Glomerular visceral epithelial cell (primary cell): ENCODE measurements around the gene PRDX5.
"Not testable (repeated sequence)": the region's sequence is repeated elsewhere in the genome, so short reads cannot be mapped to it uniquely, and the experiment has no call there.

Experiments
- DNase-seq: peaks from one replicate; pipeline ENCODE4 v3.0.0-alpha.2; 2016; ENCODE audit errors: extremely low spot score

The PRDX5 gene

DNA sequence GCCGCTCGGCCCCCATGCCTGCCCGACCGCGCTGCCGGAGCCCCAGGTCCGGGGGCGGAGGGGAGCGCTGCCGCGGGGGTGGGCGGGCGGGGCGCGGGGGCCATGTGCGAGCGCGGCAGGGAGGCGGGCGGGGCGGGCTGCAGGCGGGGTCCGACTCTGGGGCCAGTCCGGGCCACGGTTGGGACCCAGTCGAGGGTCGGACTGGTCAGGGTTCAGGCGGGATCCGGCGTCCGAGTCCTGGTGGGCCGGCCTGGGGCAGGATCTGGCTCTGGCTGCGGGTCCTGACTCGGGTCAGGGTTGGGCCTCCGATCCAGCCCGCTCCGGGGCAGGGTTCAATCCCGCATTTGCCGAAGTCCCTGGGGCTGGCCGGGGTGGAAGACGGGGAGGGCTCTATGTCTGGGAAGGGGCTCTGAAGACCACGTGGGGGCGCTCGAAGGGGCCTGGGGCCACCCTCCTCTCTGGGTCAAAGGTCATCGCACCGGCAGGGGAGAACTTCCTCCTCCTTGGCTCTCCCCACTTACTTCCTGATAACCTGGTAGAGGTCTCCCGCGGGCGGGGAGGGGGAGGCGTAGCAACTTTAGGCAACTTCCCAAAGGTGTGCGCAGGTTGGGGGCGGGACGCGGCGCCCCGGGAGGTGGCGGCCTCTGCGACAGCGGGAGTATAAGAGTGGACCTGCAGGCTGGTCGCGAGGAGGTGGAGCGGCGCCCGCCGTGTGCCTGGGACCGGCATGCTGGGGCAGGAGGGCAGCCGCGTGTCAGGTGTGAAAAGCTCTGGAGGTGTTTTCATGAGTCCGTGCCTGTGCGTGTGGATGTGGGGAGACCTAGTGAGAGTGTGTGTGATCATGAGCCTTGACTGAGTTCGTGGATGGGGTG is 12.0 kb upstream of the PRDX5 start:
- DNase-seq, result peak; percentile 45

DNA sequence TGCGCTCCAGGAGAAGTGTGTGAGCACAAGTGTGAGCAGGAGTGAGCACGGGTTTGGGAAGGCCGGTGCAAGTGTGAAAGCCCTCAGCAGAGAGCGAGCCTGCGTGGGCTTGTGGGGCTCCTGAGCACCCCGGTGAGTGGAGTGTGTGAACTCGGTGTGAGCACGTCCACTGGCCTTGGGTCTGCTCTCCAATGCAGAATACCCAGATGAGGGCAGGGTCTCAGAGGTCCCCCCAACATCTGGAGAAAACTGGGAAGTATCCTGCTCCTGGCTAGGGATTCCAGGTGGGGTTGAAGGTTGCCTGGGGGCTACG is 11.4 kb upstream of the PRDX5 start:
- DNase-seq, result no peak

DNA sequence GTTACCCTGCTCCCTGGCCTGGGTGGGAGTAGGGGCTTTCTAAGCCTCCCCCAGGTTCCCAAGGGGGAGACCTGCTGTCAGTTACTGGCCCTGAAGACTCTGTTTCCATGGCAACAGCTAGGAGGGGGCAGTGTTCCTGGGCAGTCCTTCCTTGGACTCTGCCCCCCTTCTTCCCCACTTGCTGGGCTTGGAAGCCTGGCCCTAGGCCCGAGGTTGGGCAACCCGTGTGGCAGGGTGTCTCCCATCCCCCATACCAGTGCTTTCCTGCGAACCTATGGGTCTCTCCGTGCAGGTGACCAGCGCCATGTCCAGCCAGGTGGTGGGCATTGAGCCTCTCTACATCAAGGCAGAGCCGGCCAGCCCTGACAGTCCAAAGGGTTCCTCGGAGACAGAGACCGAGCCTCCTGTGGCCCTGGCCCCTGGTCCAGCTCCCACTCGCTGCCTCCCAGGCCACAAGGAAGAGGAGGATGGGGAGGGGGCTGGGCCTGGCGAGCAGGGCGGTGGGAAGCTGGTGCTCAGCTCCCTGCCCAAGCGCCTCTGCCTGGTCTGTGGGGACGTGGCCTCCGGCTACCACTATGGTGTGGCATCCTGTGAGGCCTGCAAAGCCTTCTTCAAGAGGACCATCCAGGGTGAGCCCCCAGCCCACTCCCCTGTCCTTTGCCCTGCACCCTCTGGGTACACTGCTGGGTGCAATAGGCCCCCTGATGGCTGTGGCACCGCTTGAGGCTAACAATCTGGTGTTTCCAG is 10.9 kb upstream of the PRDX5 start:
- peak; percentile 35 for DNase-seq

DNA sequence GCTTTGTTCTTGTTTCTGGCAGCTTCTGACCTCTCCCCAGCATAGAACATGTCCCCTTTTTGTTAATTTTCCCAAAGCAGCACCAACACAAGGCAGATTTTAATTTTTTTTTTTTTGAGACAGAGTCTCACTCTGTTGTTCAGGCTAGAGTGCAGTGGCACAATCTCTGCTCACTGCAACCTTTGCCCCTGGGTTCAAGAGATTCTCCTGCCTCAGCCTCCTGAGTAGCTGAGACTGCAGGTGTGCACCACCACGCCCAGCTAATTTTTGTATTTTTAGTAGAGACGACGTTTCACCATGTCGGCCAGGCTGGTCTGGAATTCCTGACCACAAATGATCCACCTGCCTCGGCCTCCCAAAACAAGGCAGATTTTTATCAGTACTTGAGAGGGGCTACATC is 10.1 kb upstream of the PRDX5 start:
- DNase-seq, result not testable (repeated sequence)

DNA sequence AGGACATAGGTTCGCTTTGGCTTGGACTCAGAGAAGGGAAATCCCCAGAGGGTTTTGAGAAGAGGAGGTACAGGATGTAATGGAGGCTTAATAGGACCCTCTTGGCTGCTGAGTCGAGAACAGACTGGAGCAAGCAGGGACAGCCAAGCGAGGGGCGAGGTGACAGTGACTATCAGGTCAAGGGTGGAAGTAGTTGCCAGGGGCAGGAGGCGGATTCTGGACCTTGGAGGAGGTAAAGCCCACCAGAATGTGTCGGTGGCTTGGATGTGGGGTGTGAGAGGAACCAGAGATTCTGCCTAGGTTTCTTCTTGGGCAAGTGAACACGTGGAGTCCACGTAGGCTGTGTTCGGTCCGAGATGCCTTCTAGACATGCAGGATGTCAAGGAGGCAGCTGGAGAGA is 5.0 kb upstream of the PRDX5 start:
- no peak for DNase-seq

DNA sequence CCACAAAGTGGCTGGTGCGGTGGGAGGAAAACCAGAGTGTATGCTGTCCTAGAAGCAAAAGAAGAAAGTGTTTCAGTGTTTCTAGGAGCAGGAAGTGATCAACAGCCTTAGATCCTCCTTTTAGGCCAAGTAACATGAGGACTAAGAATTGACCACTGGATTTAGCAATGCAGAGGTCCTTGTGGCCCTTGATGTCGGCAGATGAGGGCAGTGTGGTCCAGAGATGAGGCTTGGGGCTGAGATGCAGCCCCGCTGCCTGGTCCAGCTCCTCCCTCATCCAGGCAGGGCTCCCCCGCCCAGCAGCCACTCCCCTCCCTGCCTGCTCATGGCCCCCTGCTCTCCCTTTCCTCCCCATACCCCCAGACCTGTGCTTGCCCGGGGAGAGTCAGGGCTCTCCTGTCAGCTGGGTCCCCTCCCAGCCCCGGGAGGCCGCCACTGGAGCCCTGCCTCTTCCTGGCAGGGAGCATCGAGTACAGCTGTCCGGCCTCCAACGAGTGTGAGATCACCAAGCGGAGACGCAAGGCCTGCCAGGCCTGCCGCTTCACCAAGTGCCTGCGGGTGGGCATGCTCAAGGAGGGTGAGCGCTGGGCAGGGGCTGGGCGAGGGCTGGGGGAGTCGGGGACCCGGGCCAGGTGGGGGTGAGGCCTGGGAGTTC is 4.3 kb upstream of the PRDX5 start:
- DNase-seq, result no peak

DNA sequence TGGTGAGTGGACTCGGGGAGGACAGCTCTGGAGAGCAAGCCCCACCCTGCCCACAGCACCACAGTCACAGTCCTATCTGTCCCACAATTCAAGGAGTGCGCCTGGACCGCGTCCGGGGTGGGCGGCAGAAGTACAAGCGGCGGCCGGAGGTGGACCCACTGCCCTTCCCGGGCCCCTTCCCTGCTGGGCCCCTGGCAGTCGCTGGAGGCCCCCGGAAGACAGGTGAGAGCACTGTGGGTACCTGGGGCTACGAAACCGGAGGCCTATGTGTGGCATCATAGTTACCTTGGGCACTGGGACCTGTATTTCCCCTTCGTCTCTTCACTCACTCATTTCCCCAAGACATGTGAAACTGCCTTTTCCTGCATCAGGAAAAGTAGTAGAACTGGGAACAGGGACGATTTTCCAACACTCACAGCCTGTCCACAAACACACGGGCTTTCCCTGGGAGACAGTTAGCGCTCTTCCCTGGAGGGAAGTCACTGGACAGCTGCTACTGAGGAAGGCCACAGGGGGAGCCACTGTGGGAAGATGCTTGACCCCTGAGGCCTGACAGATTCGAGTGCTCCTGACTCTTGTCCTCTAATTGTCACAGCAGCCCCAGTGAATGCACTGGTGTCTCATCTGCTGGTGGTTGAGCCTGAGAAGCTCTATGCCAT is 3.6 kb upstream of the PRDX5 start:
- DNase-seq, result no peak

DNA sequence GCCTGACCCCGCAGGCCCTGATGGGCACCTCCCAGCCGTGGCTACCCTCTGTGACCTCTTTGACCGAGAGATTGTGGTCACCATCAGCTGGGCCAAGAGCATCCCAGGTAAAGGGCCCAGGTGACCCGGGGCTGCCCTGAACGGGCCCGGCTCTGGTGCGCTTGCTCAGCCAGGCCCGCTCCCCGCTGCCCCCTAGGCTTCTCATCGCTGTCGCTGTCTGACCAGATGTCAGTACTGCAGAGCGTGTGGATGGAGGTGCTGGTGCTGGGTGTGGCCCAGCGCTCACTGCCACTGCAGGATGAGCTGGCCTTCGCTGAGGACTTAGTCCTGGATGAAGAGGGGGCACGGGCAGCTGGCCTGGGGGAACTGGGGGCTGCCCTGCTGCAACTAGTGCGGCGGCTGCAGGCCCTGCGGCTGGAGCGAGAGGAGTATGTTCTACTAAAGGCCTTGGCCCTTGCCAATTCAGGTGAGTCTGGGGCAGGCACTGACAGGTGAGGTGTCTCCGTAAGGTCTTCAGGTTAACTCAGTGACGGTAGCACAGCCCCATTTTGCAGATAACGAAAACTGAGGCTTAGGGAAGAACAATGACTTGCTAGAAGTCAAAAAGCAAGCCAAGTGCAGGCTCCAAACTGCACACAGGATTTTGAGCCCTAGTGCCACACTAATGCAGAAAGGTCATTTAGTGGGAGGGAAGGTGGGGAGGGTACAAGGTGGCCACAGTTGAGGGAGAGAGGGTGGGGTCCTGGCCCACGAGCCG is 2.9 kb upstream of the PRDX5 start:
- no peak for DNase-seq

DNA sequence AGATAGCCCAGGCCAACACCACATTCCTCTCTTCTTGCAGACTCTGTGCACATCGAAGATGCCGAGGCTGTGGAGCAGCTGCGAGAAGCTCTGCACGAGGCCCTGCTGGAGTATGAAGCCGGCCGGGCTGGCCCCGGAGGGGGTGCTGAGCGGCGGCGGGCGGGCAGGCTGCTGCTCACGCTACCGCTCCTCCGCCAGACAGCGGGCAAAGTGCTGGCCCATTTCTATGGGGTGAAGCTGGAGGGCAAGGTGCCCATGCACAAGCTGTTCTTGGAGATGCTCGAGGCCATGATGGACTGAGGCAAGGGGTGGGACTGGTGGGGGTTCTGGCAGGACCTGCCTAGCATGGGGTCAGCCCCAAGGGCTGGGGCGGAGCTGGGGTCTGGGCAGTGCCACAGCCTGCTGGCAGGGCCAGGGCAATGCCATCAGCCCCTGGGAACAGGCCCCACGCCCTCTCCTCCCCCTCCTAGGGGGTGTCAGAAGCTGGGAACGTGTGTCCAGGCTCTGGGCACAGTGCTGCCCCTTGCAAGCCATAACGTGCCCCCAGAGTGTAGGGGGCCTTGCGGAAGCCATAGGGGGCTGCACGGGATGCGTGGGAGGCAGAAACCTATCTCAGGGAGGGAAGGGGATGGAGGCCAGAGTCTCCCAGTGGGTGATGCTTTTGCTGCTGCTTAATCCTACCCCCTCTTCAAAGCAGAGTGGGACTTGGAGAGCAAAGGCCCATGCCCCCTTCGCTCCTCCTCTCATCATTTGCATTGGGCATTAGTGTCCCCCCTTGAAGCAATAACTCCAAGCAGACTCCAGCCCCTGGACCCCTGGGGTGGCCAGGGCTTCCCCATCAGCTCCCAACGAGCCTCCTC is 2.0 kb upstream of the PRDX5 start:
- DNase-seq, result not testable (repeated sequence)

DNA sequence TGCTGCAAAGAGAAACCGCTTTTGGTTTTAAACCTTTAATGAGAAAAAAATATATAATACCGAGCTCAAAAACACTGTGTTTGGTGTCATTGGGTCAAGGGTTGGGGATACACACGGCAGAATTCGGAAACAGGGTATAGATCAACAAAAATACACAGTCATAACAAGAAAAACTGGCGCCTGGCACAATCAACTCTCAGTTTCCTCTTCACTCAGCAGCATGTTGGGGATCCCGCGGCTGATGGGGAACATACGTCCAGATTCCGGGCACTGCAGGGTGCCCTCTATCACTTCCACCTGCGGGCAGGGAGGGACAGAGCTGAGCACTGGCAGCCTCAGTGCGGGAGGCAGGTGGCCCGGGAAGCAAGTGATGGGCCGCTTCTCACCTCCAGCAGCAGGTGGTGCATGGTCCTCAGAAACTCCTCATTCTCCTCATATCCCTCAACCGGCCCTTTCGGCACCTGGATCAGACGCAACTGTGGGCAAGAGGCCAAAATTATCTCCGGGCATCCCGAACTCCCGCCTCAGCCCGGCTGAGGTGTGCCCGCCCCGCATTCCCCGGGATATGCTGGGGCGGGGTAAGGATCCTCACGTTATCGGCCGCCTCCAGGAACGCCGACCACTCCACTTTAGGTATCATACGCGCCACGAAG is 1.1 kb upstream of the PRDX5 start:
- DNase-seq, result peak; percentile 53

DNA sequence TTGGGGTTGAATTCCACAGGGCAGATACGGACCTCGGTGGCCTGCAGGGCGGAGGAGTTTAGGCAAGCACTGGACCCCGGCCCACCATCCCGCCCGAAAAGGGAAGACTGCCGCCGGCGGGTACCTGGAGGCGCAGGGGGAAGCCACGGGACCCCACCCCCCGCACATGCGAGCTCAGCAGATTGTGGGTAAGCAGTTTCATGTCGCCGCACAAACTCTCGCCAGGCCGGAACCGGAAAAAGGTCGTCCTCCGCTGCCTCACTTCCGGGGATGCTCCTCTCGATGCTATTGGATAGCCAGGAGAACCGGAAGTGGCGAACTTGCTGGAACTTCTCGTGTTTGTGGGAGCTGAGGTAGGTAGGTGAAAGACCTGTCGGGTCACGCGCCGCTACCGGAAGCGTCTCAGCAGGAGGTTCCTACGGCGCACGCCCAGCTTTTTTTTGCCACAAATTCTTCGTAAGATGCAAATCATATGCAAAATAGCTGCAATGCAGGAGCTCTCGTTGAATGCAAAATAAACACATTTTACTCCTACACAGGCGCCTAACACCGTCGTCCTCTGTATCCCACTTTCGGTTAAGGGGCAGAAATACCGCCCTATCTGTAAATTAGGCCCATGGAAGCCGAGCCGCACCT is 478 bp upstream of the PRDX5 start, which contains the start of gene TRMT112:
Gene TRMT112 (minus strand): TSS at position 235 of the 636 bp plus-strand sequence. CDS start 33 bp downstream, at position 202.
- peak; percentile 99 for DNase-seq

DNA sequence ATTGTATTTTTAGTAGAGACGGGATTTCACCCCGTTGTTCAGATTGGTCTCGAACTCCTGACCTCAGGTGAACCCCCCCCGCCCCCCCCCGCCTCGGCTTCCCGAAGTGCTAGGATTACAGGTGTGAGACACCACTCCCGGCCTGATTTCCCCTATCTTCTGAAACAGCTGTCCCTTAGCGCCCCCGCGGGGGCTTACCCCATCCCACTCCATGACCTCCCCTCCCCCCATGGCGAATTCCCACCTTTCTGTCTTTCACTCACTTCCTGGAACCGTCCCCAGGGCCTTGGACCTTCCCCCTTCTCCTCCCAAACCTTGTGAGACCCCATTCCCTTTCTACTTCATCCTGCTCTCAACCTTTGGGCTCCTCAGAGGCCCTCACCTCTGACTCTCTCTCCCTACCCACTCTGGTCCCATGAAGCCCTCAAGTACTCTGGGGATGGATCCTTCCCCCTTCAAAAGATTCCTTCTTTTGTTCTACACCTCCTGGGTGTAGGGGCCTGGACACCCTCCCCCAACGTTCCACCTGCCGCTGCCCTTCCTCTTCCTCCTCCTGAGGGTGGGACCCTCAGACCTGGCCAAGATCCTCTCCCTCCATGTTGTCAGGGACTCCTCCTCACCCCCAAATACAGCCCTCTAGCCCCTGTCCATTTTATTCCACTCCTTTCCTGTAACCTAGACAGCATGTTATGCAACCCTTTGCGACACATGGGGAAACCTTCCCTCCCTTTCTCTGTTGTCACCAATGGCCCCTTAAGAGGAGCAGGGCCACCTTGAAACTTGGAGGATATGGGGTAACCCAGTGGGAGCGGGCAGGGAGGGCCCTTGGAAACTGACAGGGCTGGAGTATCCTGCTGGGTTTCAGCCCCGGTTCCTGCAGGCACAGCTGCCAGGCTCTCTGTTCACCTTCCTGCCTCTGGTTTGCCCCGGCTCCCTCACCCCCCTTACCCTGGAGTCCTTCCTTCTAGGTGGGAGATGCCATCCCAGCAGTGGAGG is 1.1 kb downstream of the PRDX5 start:
- no peak for DNase-seq

DNA sequence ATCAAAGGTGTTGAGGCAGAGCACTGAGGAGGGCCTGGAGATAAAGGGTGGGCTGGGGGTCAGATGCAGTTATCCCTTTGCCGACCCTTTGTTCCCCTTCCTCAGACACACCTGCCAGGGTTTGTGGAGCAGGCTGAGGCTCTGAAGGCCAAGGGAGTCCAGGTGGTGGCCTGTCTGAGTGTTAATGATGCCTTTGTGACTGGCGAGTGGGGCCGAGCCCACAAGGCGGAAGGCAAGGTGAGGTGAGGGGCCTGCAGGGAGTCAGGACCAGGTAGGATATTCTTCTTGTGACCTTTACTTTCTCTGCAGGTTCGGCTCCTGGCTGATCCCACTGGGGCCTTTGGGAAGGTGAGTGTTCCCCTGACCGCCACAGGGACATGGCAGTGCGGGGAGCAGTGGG is 2.6 kb downstream of the PRDX5 start:
- no peak for DNase-seq

DNA sequence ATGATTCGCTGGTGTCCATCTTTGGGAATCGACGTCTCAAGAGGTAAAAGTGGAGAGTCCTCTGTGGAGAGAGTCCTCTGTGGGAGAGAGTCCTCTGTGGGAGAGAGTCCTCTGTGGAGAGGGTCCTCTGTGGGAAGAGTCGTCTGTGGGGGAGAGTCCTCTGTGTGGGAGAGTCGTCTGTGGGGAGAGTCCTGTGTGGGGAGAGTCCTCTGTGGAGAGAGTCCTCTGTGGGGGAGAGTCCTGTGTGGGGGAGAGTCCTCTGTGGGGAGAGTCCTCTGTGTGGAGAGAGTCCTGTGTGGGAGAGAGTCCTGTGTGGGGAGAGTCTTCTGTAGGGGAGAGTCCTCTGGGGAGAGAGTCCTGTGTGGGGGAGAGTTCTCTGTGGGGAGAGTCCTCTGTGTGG is 3.1 kb downstream of the PRDX5 start:
- no peak for DNase-seq

DNA sequence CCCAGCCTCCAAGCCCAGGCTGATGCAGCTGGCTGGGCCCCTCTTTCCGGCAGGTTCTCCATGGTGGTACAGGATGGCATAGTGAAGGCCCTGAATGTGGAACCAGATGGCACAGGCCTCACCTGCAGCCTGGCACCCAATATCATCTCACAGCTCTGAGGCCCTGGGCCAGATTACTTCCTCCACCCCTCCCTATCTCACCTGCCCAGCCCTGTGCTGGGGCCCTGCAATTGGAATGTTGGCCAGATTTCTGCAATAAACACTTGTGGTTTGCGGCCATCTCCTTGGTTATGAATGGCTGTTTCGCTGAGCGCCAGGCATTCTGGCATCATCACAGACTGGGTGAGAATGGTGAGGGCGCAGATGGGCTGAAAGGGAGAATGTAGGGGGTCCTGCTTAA is 3.6 kb downstream of the PRDX5 start:
- peak; percentile 67 for DNase-seq

DNA sequence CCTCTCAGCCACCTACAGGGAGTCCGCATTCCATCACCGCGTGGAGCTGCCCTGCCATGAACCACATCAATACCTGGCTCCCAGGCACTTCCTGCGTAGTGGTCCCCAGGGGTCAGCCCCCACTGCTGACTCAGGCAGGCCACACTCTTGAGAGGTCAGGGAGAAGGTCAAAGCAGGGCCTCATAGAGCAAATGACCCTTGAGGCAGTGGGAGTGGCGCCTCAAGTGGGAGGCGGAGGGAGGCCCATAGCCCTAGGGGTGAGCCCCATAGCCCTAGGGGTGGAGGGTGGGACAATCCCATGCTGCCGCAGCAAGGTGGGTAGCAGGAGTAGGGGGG is 5.0 kb downstream of the PRDX5 start:
- DNase-seq, result no peak

DNA sequence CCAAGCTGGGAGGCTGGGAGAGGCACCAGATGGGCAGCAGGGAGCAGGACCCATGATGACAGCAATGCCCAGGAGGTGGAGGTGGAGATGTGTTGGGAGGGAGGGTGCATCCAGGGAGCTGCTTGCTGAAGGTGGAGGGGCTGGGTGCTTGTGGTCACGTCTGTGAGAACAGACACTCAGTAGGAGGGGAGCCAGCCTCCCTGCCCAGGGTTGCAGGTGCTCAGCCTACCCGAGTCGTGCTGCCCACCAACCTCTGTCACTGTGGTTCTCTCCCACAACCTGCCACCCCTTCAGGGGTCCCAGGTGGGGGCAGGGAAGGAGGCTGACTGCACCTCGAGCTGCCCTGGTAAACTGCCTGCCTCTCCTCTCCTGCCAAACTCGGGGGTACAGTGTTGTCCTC is 5.5 kb downstream of the PRDX5 start:
- DNase-seq, result no peak

DNA sequence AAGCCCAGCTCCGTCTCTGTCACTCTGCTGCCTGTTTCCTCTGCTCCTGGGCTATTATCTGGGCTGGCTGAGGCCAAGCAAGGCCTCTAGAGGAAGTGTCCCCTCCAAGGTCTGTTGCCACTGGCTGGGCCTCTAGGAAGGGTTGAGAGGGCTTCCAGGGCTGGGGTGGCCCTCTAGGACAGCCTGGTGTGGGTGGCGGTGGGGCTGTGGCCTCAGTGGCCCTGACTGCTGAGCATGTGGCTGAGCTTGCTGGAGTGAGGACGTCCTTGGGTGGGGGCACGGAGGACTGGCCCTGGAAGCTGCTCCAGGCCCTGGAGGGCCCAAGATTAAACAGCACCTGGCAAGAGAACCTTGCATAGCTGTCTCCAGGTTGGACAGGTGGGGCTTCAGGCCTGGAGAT is 6.1 kb downstream of the PRDX5 start:
- not testable (repeated sequence) for DNase-seq
